Thyroid gland (tissue), 4 donors: ENCODE results near the gene TIMM50.

Experiments used
- POLR2A ChIP-seq, 2 donors: fragments of 450-650 bp; IDR thresholded peaks; one replicate each; pipeline ENCODE4 v1.6.1; 2017; ENCODE audit warnings: antibody characterized with exemption in 2 of 2, mild to moderate bottlenecking in 2 of 2, moderate library complexity in 1 of 2
- TF ChIP-seq, protein P1 (sequence below), 6 experiments: fragments of 200-600 bp in 3 of 6; fragments of 450-650 bp in 3 of 6; sonication (generic) in 3 of 6; IDR thresholded peaks; one replicate each; pipeline ENCODE4 v1.5.1; 2016 to 2019; ENCODE audit warnings: antibody characterized with exemption in 6 of 6, mild to moderate bottlenecking in 2 of 6, inconsistent platforms in 1 of 6, moderate library complexity in 1 of 6

DNA sequence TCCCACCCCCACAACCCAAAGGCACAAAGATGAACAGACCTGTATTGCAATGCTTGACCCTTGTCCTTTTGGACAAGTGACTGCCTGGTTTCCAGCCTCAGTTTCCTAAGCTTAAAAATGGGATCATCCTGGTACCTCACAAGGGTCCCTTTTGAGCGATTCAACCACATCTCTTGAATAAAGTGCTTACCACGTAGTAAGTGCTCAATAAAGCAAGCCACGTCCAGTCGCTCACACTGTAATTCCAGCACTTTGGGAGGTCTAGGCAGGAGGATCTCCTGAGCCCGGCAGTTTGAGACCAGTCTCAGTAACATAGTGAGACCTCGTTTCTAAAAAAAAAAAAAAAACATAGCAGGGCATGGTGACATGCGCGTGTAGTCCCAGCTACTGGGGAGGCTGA, 19.3 kb downstream of the TIMM50 start:
- TF ChIP-seq, protein P1, sequence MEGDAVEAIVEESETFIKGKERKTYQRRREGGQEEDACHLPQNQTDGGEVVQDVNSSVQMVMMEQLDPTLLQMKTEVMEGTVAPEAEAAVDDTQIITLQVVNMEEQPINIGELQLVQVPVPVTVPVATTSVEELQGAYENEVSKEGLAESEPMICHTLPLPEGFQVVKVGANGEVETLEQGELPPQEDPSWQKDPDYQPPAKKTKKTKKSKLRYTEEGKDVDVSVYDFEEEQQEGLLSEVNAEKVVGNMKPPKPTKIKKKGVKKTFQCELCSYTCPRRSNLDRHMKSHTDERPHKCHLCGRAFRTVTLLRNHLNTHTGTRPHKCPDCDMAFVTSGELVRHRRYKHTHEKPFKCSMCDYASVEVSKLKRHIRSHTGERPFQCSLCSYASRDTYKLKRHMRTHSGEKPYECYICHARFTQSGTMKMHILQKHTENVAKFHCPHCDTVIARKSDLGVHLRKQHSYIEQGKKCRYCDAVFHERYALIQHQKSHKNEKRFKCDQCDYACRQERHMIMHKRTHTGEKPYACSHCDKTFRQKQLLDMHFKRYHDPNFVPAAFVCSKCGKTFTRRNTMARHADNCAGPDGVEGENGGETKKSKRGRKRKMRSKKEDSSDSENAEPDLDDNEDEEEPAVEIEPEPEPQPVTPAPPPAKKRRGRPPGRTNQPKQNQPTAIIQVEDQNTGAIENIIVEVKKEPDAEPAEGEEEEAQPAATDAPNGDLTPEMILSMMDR (IDR thresholded peaks at IDR 0.05), result no peak
- TF ChIP-seq POLR2A (IDR thresholded peaks at IDR 0.05), result no peak
